Measurements from ENCODE around the gene SULT6B1. TPM values are rescaled to one million over a fixed set of nuclear protein-coding genes. Genes with fewer than 3 reads are reported as not detected.
"Not testable (repeated sequence)": the region's sequence is repeated elsewhere in the genome, so short reads cannot be mapped to it uniquely, and the experiment has no call there.

Gene SULT6B1
- total RNA-seq, 2 donors from 2014 or later: not detected

- peaks cover 0 to 14% of the 10 kb centered on the region in 2 donors for H3K9me3 ChIP-seq
- H3K27me3 ChIP-seq: no peaks in the 10 kb centered on the region
- no peak for DNase-seq (ENCODE audit: low spot score)
- no peak overlapping the region for H3K27ac ChIP-seq
- H3K4me1 ChIP-seq: no peaks in the 10 kb centered on the region
- TF ChIP-seq, protein P1, sequence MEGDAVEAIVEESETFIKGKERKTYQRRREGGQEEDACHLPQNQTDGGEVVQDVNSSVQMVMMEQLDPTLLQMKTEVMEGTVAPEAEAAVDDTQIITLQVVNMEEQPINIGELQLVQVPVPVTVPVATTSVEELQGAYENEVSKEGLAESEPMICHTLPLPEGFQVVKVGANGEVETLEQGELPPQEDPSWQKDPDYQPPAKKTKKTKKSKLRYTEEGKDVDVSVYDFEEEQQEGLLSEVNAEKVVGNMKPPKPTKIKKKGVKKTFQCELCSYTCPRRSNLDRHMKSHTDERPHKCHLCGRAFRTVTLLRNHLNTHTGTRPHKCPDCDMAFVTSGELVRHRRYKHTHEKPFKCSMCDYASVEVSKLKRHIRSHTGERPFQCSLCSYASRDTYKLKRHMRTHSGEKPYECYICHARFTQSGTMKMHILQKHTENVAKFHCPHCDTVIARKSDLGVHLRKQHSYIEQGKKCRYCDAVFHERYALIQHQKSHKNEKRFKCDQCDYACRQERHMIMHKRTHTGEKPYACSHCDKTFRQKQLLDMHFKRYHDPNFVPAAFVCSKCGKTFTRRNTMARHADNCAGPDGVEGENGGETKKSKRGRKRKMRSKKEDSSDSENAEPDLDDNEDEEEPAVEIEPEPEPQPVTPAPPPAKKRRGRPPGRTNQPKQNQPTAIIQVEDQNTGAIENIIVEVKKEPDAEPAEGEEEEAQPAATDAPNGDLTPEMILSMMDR (IDR thresholded peaks at IDR 0.05): no peak
- peaks cover 87% of the 10 kb centered on the region for H3K36me3 ChIP-seq
- H3K4me3 ChIP-seq: no peak overlapping the region
Observed at GRCh38 chr2:37211939-37212338, 23.5 kb upstream of the SULT6B1 start.

DNA sequence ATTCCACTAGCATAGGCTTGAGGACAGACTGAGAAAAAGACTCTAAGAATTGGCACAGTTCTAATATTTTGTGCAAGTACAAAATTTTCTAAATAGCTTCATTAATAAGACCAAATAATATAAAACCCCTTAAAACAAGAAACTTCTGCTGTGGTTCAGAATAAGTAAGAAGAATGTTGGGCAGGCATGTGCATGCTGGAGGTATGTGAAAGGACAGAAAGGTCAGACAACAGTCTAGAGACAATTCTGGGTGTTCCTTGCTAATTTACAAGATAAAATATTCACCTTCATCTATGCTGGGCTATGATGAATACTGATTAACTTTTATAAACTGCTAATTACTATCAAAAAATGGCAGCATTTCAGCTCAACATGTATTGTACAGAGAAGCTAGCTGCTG, 22.7 kb upstream of the SULT6B1 start:
- no peaks in the 10 kb centered on the region for H3K27me3 ChIP-seq
- H3K36me3 ChIP-seq: peaks cover 87% of the 10 kb centered on the region
- TF ChIP-seq, protein P1 (IDR thresholded peaks at IDR 0.05): no peak
- no peaks in the 10 kb centered on the region for H3K4me1 ChIP-seq
- no peak for DNase-seq (ENCODE audit: low spot score)
- H3K27ac ChIP-seq: no peak overlapping the region
- peaks cover 0 to 14% of the 10 kb centered on the region in 2 donors for H3K9me3 ChIP-seq
- H3K4me3 ChIP-seq: no peak overlapping the region

DNA sequence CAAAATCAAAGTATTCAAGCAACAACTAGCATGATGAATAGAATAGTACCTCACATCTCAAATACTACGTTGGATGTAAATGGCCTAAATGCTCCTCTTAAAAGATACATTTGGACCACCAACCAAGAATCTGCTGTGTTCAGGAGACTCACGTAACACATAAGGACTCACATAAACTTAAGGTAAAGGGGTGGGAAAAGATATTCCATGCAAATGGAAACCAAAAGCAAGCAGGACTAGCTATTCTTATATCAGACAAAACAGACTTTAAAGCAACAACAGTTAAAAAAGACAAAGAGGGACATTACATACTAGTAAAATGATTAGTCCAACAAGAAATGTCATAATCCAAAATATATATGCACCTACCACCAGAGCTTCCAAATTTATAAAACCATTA, 18.3 kb upstream of the SULT6B1 start:
- peaks cover 94% of the 10 kb centered on the region for H3K36me3 ChIP-seq
- H3K4me1 ChIP-seq; H3K27ac ChIP-seq; DNase-seq (ENCODE audit: low spot score); H3K4me3 ChIP-seq; H3K27me3 ChIP-seq: not testable (repeated sequence)
- peaks cover 0 to 20% of the 10 kb centered on the region in 2 donors for H3K9me3 ChIP-seq

DNA sequence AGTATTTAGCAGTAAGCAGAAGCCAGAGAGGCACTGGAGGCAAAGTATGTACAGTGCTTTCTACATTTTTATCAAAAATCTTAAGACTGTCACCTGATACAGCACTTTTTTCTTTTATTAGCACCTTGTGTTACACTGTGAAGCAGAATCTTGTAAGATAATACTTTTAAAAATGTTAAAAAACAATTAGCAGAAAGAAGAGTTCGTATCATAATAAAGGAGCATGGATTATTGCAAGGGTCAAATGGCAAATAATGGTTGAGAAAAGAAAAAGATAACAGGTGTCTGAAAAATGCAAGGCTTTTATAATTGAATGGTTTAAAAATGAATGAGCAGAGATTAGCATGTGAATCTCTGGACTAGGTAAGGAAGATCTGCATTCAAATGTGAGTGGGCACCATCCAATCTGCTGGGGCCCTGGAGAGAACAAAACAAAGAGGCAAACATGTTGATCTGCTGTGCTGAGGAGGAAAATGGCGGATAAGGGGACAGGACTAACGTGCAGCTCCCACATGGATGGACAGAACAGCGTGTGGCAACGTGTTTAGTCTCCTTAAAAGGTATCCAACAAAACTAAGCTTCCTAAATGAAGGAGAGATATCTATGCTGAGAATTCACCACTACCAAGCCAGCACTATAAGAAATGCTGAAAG, 17.3 kb upstream of the SULT6B1 start:
- Histone ChIP-seq H3K27ac (no peak overlapping the region), H3K27me3 (no peaks in the 10 kb centered on the region), H3K4me1 (no peaks in the 10 kb centered on the region), H3K9me3 (peaks cover 0 to 20% of the 10 kb centered on the region in 2 donors), H3K36me3 (peaks cover 94% of the 10 kb centered on the region), H3K4me3 (no peak overlapping the region)
- TF ChIP-seq, protein P1 (IDR thresholded peaks at IDR 0.05): no peak
- DNase-seq (ENCODE audit: low spot score): no peak

DNA sequence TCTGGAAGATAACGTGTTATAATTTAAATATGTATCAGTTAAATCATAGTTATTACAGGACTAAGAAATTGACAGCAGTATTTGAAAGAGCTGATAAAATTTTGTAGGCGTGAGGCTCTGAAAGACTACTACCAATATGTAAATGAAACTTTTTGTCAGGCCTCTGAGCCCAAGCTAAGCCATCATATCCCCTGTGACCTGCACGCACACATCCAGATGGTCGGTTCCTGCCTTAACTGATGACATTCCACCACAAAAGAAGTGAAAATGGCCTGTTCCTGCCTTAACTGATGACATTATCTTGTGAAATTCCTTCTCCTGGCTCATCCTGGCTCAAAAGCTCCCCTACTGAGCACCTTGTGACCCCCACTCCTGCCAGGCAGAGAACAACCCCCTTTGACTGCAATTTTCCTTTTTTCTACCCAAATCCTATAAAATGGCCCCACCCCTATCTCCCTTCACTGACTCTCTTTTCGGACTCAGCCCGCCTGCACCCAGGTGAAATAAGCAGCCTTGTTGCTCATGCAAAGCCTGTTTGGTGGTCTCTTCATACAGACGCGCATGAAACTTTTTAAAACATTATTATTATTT, 16.7 kb upstream of the SULT6B1 start:
- not testable (repeated sequence) for DNase-seq (ENCODE audit: low spot score)
- H3K9me3 ChIP-seq: peaks cover 0 to 20% of the 10 kb centered on the region in 2 donors

GRCh38 chr2:37203708-37204107, 15.2 kb upstream of the SULT6B1 start:
- TF ChIP-seq, protein P1 (IDR thresholded peaks at IDR 0.05): no peak
- peaks cover 0 to 12% of the 10 kb centered on the region in 2 donors for H3K9me3 ChIP-seq
- no peaks in the 10 kb centered on the region for H3K27me3 ChIP-seq
- H3K4me1 ChIP-seq: no peaks in the 10 kb centered on the region
- no peak overlapping the region for H3K4me3 ChIP-seq
- DNase-seq (ENCODE audit: low spot score): no peak
- H3K27ac ChIP-seq: no peak overlapping the region
- peaks cover 78% of the 10 kb centered on the region for H3K36me3 ChIP-seq

More for the DNA sequence above, 16.7 kb upstream of the SULT6B1 start:
- peaks cover 93% of the 10 kb centered on the region for H3K36me3 ChIP-seq
- not testable (repeated sequence) for H3K4me3 ChIP-seq, H3K27me3 ChIP-seq, H3K27ac ChIP-seq, H3K4me1 ChIP-seq

Measured in right atrium auricular region (tissue), 2 donors.